Measurements from ENCODE around the gene C22orf39.

Gene C22orf39

GRCh38 chr22:19477321-19478044 lies 30.0 kb upstream of the C22orf39 start:
- DNase-seq: peak in 1 of 3 donors; percentile 28

DNA sequence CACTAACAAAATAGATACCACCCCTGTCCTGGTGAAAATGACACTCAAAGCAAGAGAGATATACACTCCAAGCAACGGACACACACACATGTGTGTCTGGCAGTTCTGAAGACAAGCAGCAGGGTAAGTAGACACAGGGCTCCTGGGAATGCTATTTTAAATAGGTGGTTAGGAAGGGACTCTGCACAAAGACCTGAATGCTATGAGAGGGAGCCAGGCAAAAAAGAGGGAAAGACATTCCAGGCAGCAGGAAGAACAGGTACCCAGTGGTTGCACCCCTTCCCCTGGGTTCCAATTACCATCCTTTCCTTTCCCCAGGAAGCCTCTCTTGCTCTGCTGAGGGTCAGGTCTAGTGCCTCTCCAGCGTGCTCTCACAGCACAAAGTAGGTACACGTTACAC lies 28.5 kb upstream of the C22orf39 start:
- DNase-seq: no peak

GRCh38 chr22:19473578-19473977 lies 26.1 kb upstream of the C22orf39 start:
- no peak for DNase-seq

DNA sequence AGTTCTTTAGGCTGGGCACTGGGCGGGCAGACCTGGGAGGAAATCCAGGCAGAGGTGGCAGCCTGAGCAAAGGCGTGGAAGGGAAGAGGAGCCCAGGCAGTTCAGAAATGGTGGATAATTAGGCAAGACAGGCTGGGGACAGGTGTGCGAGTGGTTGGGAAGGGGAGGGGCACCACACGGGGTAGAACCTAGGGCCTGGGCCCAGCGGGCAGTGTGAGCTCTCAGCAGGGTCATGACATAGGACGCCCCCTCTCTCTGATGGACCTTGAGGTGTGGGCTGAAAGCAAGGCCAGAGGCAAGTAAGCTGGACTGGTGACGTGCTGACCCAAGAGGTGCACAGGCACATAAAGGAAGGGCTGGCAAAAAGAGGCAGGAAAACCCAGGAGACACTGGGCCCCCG lies 24.7 kb upstream of the C22orf39 start:
- DNase-seq: no peak

DNA sequence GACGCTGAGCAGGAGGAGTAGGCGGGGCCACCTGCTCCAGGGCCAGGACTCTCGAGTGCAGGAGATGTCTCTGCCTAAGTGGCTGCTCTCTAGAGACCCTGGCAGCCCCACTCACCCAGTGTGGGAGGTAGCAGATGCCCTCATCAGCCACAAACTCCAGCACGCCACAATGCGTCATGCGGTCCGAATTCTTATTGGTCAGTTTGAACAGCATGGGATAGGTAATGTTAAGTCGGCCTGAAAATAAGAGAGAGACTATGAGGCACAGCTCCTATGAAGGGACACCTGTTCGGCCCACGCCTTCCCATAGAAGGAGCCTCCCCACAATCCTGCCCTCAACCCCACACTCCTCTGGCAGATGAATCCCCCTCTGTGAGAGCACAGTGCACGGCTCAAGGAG lies 24.1 kb upstream of the C22orf39 start:
- DNase-seq: no peak

- no peak for DNase-seq
Observed at GRCh38 chr22:19470010-19470409, 22.5 kb upstream of the C22orf39 start.

DNA sequence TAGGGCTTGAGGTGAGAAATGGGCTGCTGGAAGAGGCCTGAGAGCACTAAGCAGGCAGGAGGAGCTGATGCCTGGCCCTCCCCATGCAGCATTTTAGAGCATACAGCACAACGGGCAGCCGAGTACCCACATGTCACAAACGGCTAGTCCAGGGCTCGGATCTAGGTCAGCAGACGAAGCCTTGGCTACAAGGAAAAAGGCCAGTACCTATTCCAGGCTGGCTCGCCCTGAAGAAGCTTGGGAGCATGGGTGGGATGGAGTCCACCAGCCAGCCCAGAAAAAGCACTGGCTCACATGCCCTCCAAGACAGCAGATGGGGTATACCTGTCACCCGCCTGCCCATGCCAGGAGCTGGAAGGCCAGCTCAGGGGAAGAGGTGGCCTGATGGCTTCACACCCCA lies 21.9 kb upstream of the C22orf39 start:
- DNase-seq: no peak

- DNase-seq: no peak
Observed at GRCh38 chr22:19467912-19468311, 20.4 kb upstream of the C22orf39 start.

DNA sequence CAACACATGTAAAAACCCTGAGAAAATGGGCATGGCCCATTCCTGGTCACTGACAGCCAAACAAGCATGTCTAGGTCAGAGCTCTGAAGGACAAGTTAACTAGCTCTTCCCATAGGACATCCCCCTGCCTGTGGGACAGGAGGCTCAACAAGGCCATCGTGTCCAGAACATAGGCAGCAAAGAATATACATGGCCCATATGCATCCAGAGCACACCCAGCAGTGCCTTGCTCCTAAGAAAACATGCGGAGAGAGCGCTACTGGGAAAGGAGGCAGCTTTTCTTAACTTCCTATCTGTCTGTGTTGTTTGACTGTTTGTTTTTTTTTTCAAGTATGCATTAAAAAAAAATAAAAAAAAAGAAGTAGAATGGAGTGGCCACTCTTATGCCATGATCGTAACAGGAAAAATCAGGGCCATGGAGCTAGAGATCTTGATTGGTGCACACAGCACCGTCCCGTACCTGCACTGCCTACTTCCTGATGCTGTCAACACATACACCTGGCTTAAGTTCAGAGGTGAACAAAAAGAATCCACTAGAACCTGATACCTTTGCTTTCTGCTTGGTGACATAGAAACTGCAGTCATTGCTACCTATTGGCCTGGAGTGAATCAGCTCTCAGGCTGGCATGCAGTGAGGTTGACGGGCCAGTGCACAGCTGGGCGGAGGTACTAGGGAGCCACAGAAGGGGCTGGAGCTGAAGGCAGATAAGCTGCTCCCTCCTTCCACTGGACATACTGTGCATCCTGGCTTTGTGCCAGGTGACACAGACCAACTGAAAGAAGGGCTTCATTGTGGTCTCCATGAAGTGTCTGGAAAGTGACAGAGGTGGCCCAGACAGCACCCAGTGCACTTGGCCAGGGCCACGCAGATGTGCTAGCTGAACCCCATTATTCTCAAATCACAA lies 19.6 kb upstream of the C22orf39 start:
- no peak for DNase-seq

GRCh38 chr22:19466126-19466716 lies 18.7 kb upstream of the C22orf39 start:
- no peak for DNase-seq

DNA sequence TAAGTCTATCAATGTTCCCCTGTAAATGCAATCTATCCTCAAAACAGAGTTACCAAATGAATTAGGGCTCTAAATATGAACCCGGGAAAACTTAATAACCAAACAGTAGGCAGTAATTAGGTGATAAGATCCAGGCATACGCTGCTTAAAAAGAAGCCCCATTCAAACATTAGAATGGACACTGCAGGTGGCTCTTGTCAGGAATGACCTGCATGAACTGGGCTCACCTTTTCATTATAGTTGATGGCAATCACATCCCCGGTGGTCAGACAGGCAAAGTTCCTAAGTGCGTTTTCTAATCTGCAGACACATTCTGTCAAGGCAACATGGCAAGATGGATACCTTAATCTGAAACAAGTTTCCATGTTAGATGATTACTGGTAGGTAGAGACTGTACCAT lies 17.5 kb upstream of the C22orf39 start:
- DNase-seq: no peak

GRCh38 chr22:19464546-19464945 lies 17.0 kb upstream of the C22orf39 start:
- DNase-seq: no peak

- DNase-seq: no peak
Observed at GRCh38 chr22:19463491-19464469, 16.3 kb upstream of the C22orf39 start.

- DNase-seq: no peak
Observed at GRCh38 chr22:19463008-19463407, 15.5 kb upstream of the C22orf39 start.

DNA sequence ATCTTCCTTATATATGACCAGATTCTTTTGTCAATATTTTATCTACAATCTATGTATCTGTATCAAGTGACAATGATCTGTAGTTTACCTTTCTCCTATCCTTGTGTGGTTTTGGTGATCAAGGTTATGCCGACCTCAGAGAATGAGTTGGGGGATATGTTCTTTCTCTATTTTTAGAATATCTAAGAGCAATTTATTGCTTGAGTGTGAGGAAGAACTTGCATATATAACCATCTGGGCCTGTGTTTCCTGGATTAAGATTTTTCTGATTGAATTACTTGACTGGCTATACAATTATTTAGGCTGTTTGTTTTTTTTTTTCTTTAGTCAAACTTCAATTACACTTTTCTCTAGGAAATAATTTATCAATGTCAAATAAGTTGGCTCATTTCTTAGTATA lies 14.0 kb upstream of the C22orf39 start:
- no peak for DNase-seq

GRCh38 chr22:19460036-19460435 lies 12.5 kb upstream of the C22orf39 start:
- DNase-seq: no peak

GRCh38 chr22:19457828-19458428 lies 10.4 kb upstream of the C22orf39 start:
- DNase-seq: no peak

DNA sequence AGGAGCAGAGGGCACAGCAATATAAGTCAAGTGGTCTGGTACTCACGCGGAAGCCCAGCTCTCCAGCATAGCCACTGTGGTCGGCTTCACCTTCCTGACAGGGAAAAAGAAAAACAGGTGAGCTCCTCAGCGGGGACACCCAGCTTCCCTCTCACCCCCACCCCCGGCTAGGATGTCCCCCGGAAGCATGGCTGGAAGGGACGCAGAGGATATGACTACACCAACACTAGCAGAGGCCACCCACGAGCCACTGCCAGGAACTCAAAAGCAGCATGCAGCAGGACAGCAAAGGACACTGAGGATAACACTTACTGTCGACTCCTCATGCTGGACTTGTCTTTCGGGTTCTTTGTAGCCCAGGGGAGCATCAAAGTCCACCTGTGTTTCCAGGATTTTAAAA lies 9.0 kb upstream of the C22orf39 start:
- no peak for DNase-seq

DNA sequence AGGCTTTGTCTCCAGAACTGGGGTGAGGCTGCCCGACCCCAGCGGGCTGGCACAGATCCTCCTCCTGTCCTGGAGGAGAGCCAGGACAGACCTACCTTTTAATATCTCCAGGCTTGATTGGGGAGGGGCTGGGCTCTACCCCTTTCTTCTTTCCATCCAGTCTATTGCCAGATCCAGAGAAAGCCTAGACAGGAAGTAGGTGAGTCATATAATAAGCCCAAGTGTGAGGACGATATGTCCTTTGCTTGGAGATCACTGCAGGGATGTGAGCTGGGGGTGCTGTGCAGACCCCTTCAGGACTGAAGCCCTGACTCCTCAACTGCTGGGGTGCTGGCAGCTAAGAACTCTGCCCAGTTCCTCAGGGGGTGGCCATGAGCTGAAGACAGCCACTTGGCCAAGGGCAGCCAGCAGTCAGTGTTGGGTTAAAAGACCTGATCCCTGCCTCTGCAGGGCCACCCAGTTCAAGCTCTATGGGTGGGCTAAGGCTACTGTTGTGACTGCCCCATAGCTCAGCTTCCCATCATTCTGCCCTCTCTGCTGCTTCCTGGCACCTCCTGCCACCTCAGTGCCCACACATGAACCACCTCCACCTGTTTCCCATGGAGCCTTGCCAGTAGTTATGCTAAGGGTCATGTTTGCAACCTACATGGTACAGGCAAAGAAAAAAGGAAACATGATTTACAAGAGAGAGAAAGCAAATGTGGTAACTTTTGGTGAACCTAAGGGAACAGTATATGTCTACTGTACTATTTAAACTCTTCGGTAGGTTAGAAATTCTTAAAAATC lies 8.3 kb upstream of the C22orf39 start:
- no peak for DNase-seq

- no peak for DNase-seq
Observed at GRCh38 chr22:19455033-19455432, 7.5 kb upstream of the C22orf39 start.

- DNase-seq: no peak
Observed at GRCh38 chr22:19454156-19454555, 6.6 kb upstream of the C22orf39 start.

All from suppressor macrophage treated with lipopolysaccharide for 1 hour (primary cell).